HG03342 (cell line): ENCODE results near the gene UBE2J2.

Experiments used
- ATAC-seq: cut with Tn5 transposase; IDR thresholded peaks from one replicate; pipeline ENCODE4 v1.9.1; 2021; ENCODE audit warnings: mild to moderate bottlenecking, moderate library complexity; ENCODE audit not compliant: unreplicated experiment

UBE2J2 gene

GRCh38 chr1:1215881-1216605, 57.6 kb downstream of the UBE2J2 start:
- ATAC-seq: no peak

GRCh38 chr1:1215080-1215676, 58.5 kb downstream of the UBE2J2 start:
- no peak for ATAC-seq

DNA sequence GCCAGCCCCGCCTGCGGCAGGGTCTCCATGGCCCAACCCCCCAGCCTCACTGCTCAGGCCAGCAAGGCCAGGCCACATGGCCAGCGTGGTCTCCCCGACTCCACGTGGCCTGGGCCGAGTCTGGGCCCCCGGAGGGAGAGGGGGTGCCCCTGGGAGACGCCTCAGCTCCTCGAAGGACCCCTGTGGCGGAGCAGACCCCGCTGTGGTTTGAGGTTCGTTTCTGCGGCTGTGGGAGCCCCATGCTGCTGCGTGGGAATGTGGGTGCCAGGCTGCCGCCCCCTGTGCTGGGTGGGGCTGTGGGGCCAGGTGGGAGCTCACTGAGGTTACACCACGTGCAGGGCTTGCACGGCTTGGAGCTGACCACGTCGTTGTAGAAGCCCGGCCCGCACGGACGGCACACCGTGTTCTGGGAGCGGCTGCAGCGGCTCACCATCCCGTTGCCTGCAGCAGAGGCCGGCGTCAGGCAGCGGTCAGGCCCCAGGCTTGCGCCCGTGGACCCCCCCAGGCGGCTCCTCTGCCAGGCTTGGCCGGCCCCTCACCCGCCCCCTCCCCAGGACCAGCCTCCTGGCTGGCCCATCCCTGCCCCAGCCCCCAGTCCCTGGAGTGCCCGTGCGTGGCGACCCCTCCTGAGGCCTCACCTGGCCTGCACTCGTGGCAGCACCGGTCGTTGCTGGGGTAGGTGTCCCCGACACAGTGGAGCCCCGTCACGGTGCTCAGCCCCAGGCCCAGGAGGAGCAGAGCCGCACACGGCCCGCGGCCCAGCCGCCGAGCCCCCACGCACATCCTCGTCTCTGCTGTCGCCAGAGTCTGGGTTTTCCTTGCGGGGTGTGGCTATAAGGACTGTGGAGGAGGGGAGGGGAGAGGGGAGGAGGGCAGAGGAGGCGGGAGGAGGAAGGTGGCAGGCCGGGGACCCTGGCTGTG, 60.0 kb downstream of the UBE2J2 start, which contains the start of gene TNFRSF4:
TSS of gene TNFRSF4 (minus strand) at position 809 of the 921 bp plus-strand sequence. CDS start at position 783, 26 bp downstream.
- no peak for ATAC-seq

DNA sequence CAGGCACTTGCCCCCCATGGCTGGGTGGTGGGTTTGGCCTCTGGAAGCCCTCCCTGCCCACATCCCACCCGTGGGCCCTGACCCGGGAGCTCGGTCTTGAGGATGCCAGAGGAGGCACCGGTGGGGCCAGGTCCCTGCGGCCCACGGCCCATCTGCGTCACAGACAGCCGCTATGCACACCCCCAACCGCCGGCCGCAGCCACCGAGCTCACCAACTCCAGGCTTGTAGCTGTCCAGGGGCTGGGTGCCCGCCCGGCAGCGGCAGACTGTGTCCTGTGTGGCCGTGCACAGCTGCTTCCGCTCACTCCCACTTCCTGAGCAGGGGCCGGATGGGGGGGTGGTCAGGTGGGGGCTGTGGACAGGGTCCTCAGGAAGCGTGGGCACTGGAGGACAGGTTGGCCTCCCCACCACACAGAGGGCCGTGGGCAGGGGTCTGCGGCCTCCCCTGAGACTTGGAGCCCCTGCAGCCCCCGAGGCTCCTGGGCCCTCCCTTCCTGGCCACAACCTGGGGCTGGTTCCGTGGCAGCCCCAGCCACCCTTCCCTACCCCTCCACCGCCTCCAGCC, 60.8 kb downstream of the UBE2J2 start:
- no peak for ATAC-seq

DNA sequence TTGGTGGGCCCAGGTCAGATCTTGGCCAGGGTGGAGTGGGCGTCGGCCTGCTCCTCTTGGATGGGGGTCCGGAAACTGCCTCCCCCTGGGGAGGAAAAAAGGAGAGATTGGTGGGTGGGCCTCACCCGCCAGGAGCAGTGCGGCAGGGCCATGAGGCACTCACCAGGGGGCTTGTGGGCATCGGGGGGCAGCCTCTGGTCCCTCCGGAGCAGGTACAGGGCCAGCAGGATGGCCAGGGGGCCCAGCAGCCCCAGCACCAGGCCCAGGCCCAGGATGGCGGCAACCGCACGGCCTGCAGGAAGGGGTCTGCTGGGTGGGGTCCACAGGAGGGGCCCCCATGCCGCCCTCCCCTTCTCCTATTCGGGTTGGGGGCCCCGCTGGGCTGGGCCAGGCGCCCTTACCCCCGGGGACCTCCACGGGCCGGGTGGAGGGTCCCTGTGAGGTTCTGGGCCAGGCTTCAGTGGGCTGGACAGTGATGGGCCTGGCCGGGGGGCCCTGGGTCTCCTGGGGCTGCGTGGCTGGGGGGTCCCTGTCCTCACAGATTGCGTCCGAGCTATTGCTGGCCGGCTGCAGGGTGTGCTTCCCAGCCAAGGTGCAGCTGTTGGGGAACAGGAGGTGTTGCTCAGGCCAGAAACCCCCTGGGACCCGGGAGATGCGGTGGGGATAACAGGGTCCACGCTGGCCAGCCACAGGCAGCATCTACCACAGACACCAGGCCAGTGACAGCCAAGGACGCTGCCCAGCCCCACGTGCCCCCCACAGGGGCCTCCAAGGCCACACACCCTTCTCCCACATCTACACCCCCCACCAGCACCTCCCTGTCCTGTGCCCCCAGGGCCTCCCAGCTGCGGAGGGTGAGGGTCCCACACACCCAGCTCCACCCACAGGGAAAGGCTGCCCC, 61.9 kb downstream of the UBE2J2 start:
- no peak for ATAC-seq

- ATAC-seq: no peak
Observed at GRCh38 chr1:1210726-1211540, 62.7 kb downstream of the UBE2J2 start.

DNA sequence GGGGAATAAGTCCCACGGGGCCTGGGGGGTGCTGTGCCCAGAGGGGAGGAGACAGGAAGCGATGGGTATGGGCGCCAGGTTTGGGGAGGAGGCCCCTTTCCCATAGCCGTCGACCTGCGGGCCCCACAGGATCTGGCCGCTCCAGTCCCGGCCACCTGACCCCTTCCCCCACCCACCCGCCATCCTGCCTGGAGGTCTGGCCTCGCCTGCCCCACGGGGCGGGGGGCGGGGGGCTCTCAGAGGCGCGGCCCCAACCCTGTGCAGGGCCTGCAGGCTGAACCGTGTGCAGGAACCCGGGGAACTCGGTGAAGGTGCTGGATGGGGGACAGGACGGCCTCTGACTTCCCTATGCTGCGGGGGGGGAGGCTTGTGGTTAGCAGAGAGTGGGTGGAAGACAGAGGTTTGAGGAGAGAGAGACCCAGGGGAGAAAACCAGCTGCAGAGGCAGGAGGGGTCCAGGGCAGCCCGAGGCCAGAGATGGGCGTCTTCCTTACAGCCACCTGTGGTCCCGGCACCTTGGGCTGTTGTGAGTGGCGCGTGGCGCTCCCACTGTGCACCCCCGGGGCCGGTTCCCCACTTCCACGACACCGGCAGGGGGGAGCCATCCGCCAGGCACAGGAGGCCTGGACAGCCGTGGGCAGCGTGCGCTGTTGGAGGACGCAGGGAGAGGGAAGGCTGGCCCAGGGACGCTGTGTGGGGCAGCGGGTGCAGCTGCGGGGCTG, 64.8 kb downstream of the UBE2J2 start:
- ATAC-seq: no peak

GRCh38 chr1:1207571-1207892, 66.1 kb downstream of the UBE2J2 start:
- no peak for ATAC-seq

DNA sequence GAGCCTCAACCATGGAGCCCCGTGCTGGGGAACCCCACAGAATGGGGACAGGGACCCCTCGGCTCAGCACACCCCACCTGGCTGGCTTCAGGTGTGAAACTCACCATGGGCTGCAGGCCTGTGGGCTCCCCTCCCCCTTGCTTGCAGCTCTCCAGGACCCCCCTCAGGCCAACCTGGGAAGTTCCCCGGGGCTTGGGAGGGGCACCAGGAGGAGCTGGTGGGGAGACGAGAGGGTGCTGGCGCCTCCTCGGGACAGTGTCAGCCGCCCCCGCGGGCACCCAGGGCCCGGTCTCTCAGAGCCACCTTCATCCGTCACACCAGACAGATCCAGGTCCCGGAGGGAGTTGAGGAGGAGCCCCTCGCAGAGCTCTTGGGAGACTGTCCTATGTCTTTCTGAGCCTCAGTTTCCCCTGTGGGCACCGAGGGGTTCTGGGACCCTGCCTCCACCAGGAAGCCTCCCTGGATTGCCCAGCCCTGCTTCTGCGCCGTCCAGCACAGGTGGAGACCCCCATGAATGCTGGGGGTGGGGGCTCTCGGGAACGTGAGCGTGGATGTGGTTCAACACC, 66.6 kb downstream of the UBE2J2 start:
- no peak for ATAC-seq

DNA sequence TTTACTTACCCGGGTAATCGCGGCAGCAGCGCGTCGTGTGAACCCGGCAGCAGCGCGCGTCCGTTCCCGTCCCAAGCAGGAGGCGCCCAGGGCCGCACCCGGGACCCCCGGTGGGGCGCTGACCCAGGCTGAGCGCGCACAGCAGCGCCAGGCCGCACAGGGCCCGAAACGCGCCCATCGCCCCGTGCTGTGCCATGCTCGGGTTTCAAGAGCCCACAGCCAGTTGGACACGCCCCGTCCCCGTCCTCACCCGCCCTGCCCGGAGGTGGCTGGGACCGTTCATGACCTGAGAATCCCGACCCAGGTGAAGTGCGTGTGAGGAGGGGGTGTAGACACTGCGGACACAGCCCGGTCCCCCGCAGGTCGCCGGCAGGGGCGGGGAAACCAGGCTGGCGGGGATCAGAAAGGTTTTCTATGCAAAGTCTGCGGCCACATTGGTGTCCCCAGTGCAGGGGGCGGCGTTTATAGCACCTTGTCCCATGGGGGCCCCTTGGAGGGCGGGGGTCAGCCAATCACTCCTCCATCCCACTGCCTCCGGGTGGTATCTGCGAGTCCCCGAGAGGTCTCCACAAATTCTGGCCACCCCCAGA, 67.2 kb downstream of the UBE2J2 start, which contains the start of gene TNFRSF18:
TSS of gene TNFRSF18 (minus strand) at position 217 of the 590 bp plus-strand sequence. CDS start at position 196, 21 bp downstream.
- ATAC-seq: no peak

GRCh38 chr1:1205769-1206375, 67.8 kb downstream of the UBE2J2 start:
- ATAC-seq: no peak

- ATAC-seq: no peak
Observed at GRCh38 chr1:1204998-1205768, 68.5 kb downstream of the UBE2J2 start.

DNA sequence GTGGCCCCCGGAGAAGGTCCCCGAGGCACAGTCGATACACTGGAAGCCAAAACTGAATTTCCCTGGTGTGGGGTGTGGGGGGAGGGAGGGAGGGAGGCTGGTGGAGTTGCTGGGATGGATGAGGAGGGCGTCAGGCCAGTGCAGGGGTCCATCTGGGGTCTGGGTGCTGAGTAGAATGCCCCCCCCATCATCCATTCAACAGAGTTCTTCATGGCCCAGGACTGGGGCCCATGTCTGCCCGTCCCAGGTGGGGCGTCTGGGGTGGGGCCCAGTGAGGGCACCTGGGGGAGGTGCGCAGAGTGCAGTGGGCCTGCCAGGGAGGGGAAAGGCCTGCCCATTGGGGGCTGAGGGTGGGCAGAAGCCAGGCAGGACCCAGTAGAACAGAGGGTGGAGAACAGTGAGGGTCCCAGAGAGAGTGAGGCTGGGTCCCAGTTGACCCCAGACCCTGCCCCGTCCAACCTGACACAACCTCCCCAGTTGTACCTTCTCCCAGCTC, 69.2 kb downstream of the UBE2J2 start:
- ATAC-seq: no peak
